Naive thymus-derived CD8-positive, alpha-beta T cell (primary cell): Measurements from ENCODE around the gene PVALEF. TPM values are rescaled to one million over a fixed set of nuclear protein-coding genes. Genes with fewer than 3 reads are reported as not detected.

ENCODE experiments used
- ATAC-seq, 2 donors: fragments of 150-1000 bp; cut with Tn5 transposase in 1 of 2; sonication (Bioruptor Pico), chemical (Tn5 transposase) in 1 of 2; 1 replicate in 1 of 2; 2 replicates in 1 of 2; pipeline ENCODE4 v1.10.0; 2021; ENCODE audit warnings: mild to moderate bottlenecking in 2 of 2, moderate library complexity in 2 of 2
- POLR2A ChIA-PET: fragments of 350-600 bp; sonication (Branson Sonifier 250); formaldehyde crosslinking; loops from one replicate; lab custom pipeline; 2021; ENCODE audit warnings: antibody characterized with exemption; lab: Charles Lee
- DNase-seq, 10 donors: peaks; one replicate each; pipeline versions ENCODE4 v3.0.0 to v3.0.0-alpha.2; 2020 to 2022
- H3K27ac Mint-ChIP-seq, 10 donors: one replicate each; pipeline ENCODE4 v1.8.0; 2020 to 2022; ENCODE audit warnings: mild to moderate bottlenecking in 10 of 10, mixed read lengths in 10 of 10, moderate library complexity in 4 of 10, inconsistent platforms in 1 of 10
- H3K27me3 Mint-ChIP-seq, 5 donors: one replicate each; pipeline ENCODE4 v1.8.0; 2021 to 2022; ENCODE audit warnings: mixed read lengths in 5 of 5
- H3K36me3 Mint-ChIP-seq, 3 donors: one replicate each; pipeline ENCODE4 v1.8.0; 2020 to 2022; ENCODE audit warnings: mixed read lengths in 3 of 3, mild to moderate bottlenecking in 2 of 3, inconsistent platforms in 1 of 3
- H3K4me1 Mint-ChIP-seq, 4 donors: one replicate each; pipeline ENCODE4 v1.8.0; 2021 to 2022; ENCODE audit warnings: mixed read lengths in 4 of 4
- H3K4me3 Mint-ChIP-seq, 10 donors: one replicate each; pipeline ENCODE4 v1.8.0; 2020 to 2022; ENCODE audit warnings: mild to moderate bottlenecking in 10 of 10, mixed read lengths in 10 of 10, moderate library complexity in 6 of 10, inconsistent platforms in 1 of 10
- H3K9me3 Mint-ChIP-seq, 9 donors: one replicate each; pipeline ENCODE4 v1.8.0; 2020 to 2022; ENCODE audit warnings: mixed read lengths in 9 of 9, mild to moderate bottlenecking in 3 of 9, inconsistent platforms in 1 of 9, moderate library complexity in 1 of 9
- polyA plus RNA-seq, 3 donors: library from polyadenylated mRNA; unstranded; fragments of 300-500 nt; fragmentation: Illumina TruSeq; gene quantifications; one replicate each; pipeline ENCODE4 v1.2.3, GENCODE V29; 2021
- total RNA-seq, 8 experiments: library from RNA in 2 of 8; stranded (reverse) in 2 of 8; gene quantifications; one replicate each; pipeline ENCODE4 v1.2.3 and lab custom pipeline; 2021 to 2026

Gene PVALEF
- total and polyA plus RNA-seq, 5 experiments from 2014 or later, result not detected

- no peak overlapping the region for H3K27ac Mint-ChIP-seq
- ATAC-seq (no peak), DNase-seq (no peak)
- H3K9me3 Mint-ChIP-seq, result no peaks in the 10 kb centered on the region
- H3K27me3 Mint-ChIP-seq, result no peaks in the 10 kb centered on the region
- POLR2A ChIA-PET, result interaction anchor here (0.7 kb wide), 1 partner anchor 406 kb away, joined by 3 read pairs; no protein-coding TSS in a partner anchor
- H3K36me3 Mint-ChIP-seq, result no peaks in the 10 kb centered on the region
- peaks cover 0 to 3% (median 0%) of the 10 kb centered on the region in 4 donors for H3K4me1 Mint-ChIP-seq
- H3K4me3 Mint-ChIP-seq, result no peak overlapping the region
These were observed 11.4 kb downstream of the PVALEF start for GRCh38 chr17:81176666-81177065.

GRCh38 chr17:81178136-81179091, 13.1 kb downstream of the PVALEF start:
- POLR2A ChIA-PET, result no interaction called here
- Mint-ChIP-seq H3K4me1 (peaks cover 0 to 3% (median 0%) of the 10 kb centered on the region in 4 donors), H3K36me3 (no peaks in the 10 kb centered on the region), H3K27ac (peak overlapping the region in 1 of 10 donors; percentile 41), H3K27me3 (peaks cover 0 to 4% (median 0%) of the 10 kb centered on the region in 5 donors), H3K4me3 (no peak overlapping the region), H3K9me3 (no peaks in the 10 kb centered on the region)
- DNase-seq (no peak), ATAC-seq (no peak)

- no peaks in the 10 kb centered on the region for H3K4me1 Mint-ChIP-seq
- DNase-seq (peak in 1 of 10 donors; percentile 2), ATAC-seq (no peak)
- H3K4me3 Mint-ChIP-seq, result no peak overlapping the region
- peaks cover 0 to 4% (median 0%) of the 10 kb centered on the region in 5 donors for H3K27me3 Mint-ChIP-seq
- POLR2A ChIA-PET, result no interaction called here
- H3K27ac Mint-ChIP-seq, result no peak overlapping the region
- no peaks in the 10 kb centered on the region for H3K36me3 Mint-ChIP-seq
- no peaks in the 10 kb centered on the region for H3K9me3 Mint-ChIP-seq
These were observed 13.9 kb downstream of the PVALEF start for GRCh38 chr17:81179220-81179619.

- H3K9me3 Mint-ChIP-seq, result no peaks in the 10 kb centered on the region
- H3K27ac Mint-ChIP-seq, result no peak overlapping the region
- peaks cover 0 to 4% (median 2%) of the 10 kb centered on the region in 5 donors for H3K27me3 Mint-ChIP-seq
- POLR2A ChIA-PET, result no interaction called here
- H3K36me3 Mint-ChIP-seq, result no peaks in the 10 kb centered on the region
- no peak for ATAC-seq
- H3K4me3 Mint-ChIP-seq, result no peak overlapping the region
- peak in 1 of 10 donors; percentile 4 for DNase-seq
- no peaks in the 10 kb centered on the region for H3K4me1 Mint-ChIP-seq
These were observed 14.6 kb downstream of the PVALEF start for GRCh38 chr17:81179861-81180260.

GRCh38 chr17:81180836-81181810, 15.8 kb downstream of the PVALEF start:
- ATAC-seq, result no peak
- POLR2A ChIA-PET, result no interaction called here
- DNase-seq, result no peak
- H3K9me3 Mint-ChIP-seq, result no peaks in the 10 kb centered on the region
- H3K27ac Mint-ChIP-seq, result no peak overlapping the region
- H3K27me3 Mint-ChIP-seq, result peaks cover 0 to 4% (median 2%) of the 10 kb centered on the region in 5 donors
- no peaks in the 10 kb centered on the region for H3K36me3 Mint-ChIP-seq
- no peaks in the 10 kb centered on the region for H3K4me1 Mint-ChIP-seq
- no peak overlapping the region for H3K4me3 Mint-ChIP-seq

- no peak overlapping the region for H3K4me3 Mint-ChIP-seq
- H3K9me3 Mint-ChIP-seq, result no peaks in the 10 kb centered on the region
- ATAC-seq (no peak), DNase-seq (no peak)
- H3K36me3 Mint-ChIP-seq, result no peaks in the 10 kb centered on the region
- peaks cover 0 to 4% (median 2%) of the 10 kb centered on the region in 5 donors for H3K27me3 Mint-ChIP-seq
- POLR2A ChIA-PET, result no interaction called here
- no peaks in the 10 kb centered on the region for H3K4me1 Mint-ChIP-seq
- no peak overlapping the region for H3K27ac Mint-ChIP-seq
These were observed 16.5 kb downstream of the PVALEF start for GRCh38 chr17:81181811-81182185.

- Mint-ChIP-seq H3K9me3 (no peaks in the 10 kb centered on the region), H3K4me1 (no peaks in the 10 kb centered on the region), H3K27me3 (peaks cover 0 to 4% (median 2%) of the 10 kb centered on the region in 5 donors), H3K4me3 (no peak overlapping the region), H3K36me3 (no peaks in the 10 kb centered on the region), H3K27ac (no peak overlapping the region)
- DNase-seq, result no peak
- POLR2A ChIA-PET, result no interaction called here
- ATAC-seq, result no peak
These were observed 17.3 kb downstream of the PVALEF start for GRCh38 chr17:81182596-81182995.

- no peak overlapping the region for H3K27ac Mint-ChIP-seq
- H3K9me3 Mint-ChIP-seq, result no peaks in the 10 kb centered on the region
- ATAC-seq (no peak), DNase-seq (no peak)
- POLR2A ChIA-PET, result no interaction called here
- H3K4me1 Mint-ChIP-seq, result no peaks in the 10 kb centered on the region
- H3K27me3 Mint-ChIP-seq, result peaks cover 0 to 4% (median 2%) of the 10 kb centered on the region in 5 donors
- no peak overlapping the region for H3K4me3 Mint-ChIP-seq
- no peaks in the 10 kb centered on the region for H3K36me3 Mint-ChIP-seq
These were observed 18.0 kb downstream of the PVALEF start for GRCh38 chr17:81183316-81183715.

GRCh38 chr17:81183807-81184206, 18.5 kb downstream of the PVALEF start:
- no peak for DNase-seq
- Mint-ChIP-seq H3K27ac (no peak overlapping the region), H3K9me3 (no peaks in the 10 kb centered on the region), H3K27me3 (peaks cover 0 to 4% (median 2%) of the 10 kb centered on the region in 5 donors), H3K4me1 (no peaks in the 10 kb centered on the region), H3K4me3 (no peak overlapping the region), H3K36me3 (no peaks in the 10 kb centered on the region)
- POLR2A ChIA-PET, result no interaction called here
- no peak for ATAC-seq

GRCh38 chr17:81184555-81184954, 19.2 kb downstream of the PVALEF start:
- Mint-ChIP-seq H3K9me3 (no peaks in the 10 kb centered on the region), H3K4me1 (peaks cover 0 to 2% (median 0%) of the 10 kb centered on the region in 4 donors)

GRCh38 chr17:81186203-81186602, 20.9 kb downstream of the PVALEF start:
- Mint-ChIP-seq H3K36me3 (no peaks in the 10 kb centered on the region), H3K27me3 (peaks cover 0 to 4% (median 2%) of the 10 kb centered on the region in 5 donors), H3K9me3 (no peaks in the 10 kb centered on the region), H3K27ac (no peak overlapping the region), H3K4me1 (peaks cover 0 to 2% (median 0%) of the 10 kb centered on the region in 4 donors), H3K4me3 (no peak overlapping the region)
- ATAC-seq (no peak), DNase-seq (no peak)
- POLR2A ChIA-PET, result no interaction called here

More at GRCh38 chr17:81184555-81184954, 19.2 kb downstream of the PVALEF start:
- no peak for ATAC-seq
- Mint-ChIP-seq H3K27me3 (peaks cover 0 to 4% (median 2%) of the 10 kb centered on the region in 5 donors), H3K36me3 (no peaks in the 10 kb centered on the region), H3K4me3 (no peak overlapping the region), H3K27ac (no peak overlapping the region)
- POLR2A ChIA-PET, result no interaction called here
- no peak for DNase-seq

GRCh38 chr17:81187120-81187519, 21.8 kb downstream of the PVALEF start:
- no peaks in the 10 kb centered on the region for H3K36me3 Mint-ChIP-seq
- POLR2A ChIA-PET, result no interaction called here
- peaks cover 0 to 4% (median 2%) of the 10 kb centered on the region in 5 donors for H3K27me3 Mint-ChIP-seq
- no peak overlapping the region for H3K4me3 Mint-ChIP-seq
- no peak overlapping the region for H3K27ac Mint-ChIP-seq
- H3K9me3 Mint-ChIP-seq, result no peaks in the 10 kb centered on the region
- no peak for ATAC-seq
- no peak for DNase-seq
- H3K4me1 Mint-ChIP-seq, result peaks cover 0 to 2% (median 0%) of the 10 kb centered on the region in 4 donors
